HepG2 (cell line): ENCODE results near the gene SELENOI. TPM values are rescaled to one million over a fixed set of nuclear protein-coding genes. Genes with fewer than 3 reads are reported as not detected.

Source experiments
- BCL6 ChIP-seq: IDR thresholded peaks from 2 replicates; pipeline ENCODE4 v1.6.1; 2016; ENCODE audit warnings: missing genetic modification reagents, missing compliant biosample characterization
- FOXO1 ChIP-seq: sonication (generic); formaldehyde crosslinking; IDR thresholded peaks from 2 replicates; pipeline ENCODE4 v1.4.0; 2020; ENCODE audit warnings: missing genetic modification reagents
- GTF3A ChIP-seq: sonication (generic); formaldehyde crosslinking; conservative IDR thresholded peaks from 2 replicates; pipeline ENCODE4 v1.4.0; 2020; ENCODE audit warnings: mild to moderate bottlenecking, missing genetic modification reagents
- HES4 ChIP-seq: sonication (generic); formaldehyde crosslinking; IDR thresholded peaks from 2 replicates; pipeline ENCODE4 v1.9.0; 2021; ENCODE audit warnings: mild to moderate bottlenecking, missing genetic modification reagents, borderline replicate concordance
- KMT2A ChIP-seq: sonication (generic); formaldehyde crosslinking; IDR thresholded peaks from 2 replicates; pipeline ENCODE4 v1.4.0; 2020; ENCODE audit warnings: missing genetic modification reagents
- MAX ChIP-seq: IDR thresholded peaks from 2 replicates; pipeline ENCODE4 v1.6.1; 2012; ENCODE audit warnings: inconsistent platforms
- MTERF4 ChIP-seq: sonication (generic); formaldehyde crosslinking; IDR thresholded peaks from 2 replicates; pipeline ENCODE4 v1.8.0; 2023; ENCODE audit warnings: mild to moderate bottlenecking, missing genetic modification reagents
- NCOA2 ChIP-seq: sonication (generic); formaldehyde crosslinking; IDR thresholded peaks from 2 replicates; pipeline ENCODE4 v1.8.0; 2022; ENCODE audit warnings: inconsistent platforms
- NFKB2 ChIP-seq: sonication (generic); formaldehyde crosslinking; IDR thresholded peaks from 2 replicates; pipeline ENCODE4 v1.4.0; 2020; ENCODE audit warnings: missing genetic modification reagents, borderline replicate concordance
- PRDM10 ChIP-seq: sonication (generic); formaldehyde crosslinking; IDR thresholded peaks from 2 replicates; pipeline ENCODE4 v1.4.0; 2020; ENCODE audit warnings: low read depth, missing genetic modification reagents
- SKIL ChIP-seq: sonication (generic); formaldehyde crosslinking; IDR thresholded peaks from 2 replicates; pipeline ENCODE4 v1.8.0; 2022; ENCODE audit warnings: missing genetic modification reagents, mild to moderate bottlenecking, moderate library complexity, borderline replicate concordance
- TFE3 ChIP-seq: IDR thresholded peaks from 2 replicates; pipeline ENCODE4 v1.6.1; 2016
- ZFX ChIP-seq: sonication (generic); formaldehyde crosslinking; IDR thresholded peaks from 2 replicates; pipeline ENCODE4 v1.4.0; 2020; ENCODE audit warnings: mild to moderate bottlenecking, low read depth, missing genetic modification reagents, moderate library complexity
- ZFY ChIP-seq: sonication (generic); formaldehyde crosslinking; IDR thresholded peaks from 2 replicates; pipeline ENCODE4 v1.4.0; 2020; ENCODE audit warnings: missing genetic modification reagents
- ZGPAT ChIP-seq: IDR thresholded peaks from 2 replicates; pipeline ENCODE4 v1.6.1; 2016; ENCODE audit warnings: mild to moderate bottlenecking
- ZNF274 ChIP-seq: sonication (generic); formaldehyde crosslinking; IDR thresholded peaks from 2 replicates; pipeline ENCODE4 v1.5.1; 2020; ENCODE audit warnings: mild to moderate bottlenecking, missing genetic modification reagents
- ZNF605 ChIP-seq: sonication (generic); formaldehyde crosslinking; IDR thresholded peaks from 2 replicates; pipeline ENCODE4 v1.8.0; 2022; ENCODE audit warnings: mild to moderate bottlenecking, missing genetic modification reagents
- ZNF790 ChIP-seq: sonication (generic); formaldehyde crosslinking; IDR thresholded peaks from 2 replicates; pipeline ENCODE4 v1.8.0; 2022; ENCODE audit warnings: missing genetic modification reagents, mild to moderate bottlenecking, borderline replicate concordance
- polyA plus RNA-seq, 8 experiments: library from polyadenylated mRNA; depleted of rRNA in 3 of 8; stranded (reverse) in 7 of 8; unstranded in 1 of 8; fragments of >200 nt; fragmentation: Illumina TruSeq in 4 of 8; extraction: Trizol in 4 of 8; gene quantifications; 2 replicates each; pipeline versions ENCODE4 v1.2.1 to v1.2.3, GENCODE V29; 2011 to 2016; ENCODE audit warnings: low read depth in 4 of 8, missing spikeins in 1 of 8, mixed read lengths in 1 of 8; ENCODE audit not compliant: insufficient read depth in 1 of 8
- total RNA-seq, 5 experiments: library from RNA; depleted of rRNA; stranded (reverse); fragments of >200 nt; fragmentation: Illumina TruSeq; extraction: Trizol; gene quantifications; 2 replicates each; pipeline ENCODE4 v1.2.3, GENCODE V29; 2016; ENCODE audit warnings: low read depth in 1 of 5

Gene SELENOI
- total and polyA plus RNA-seq, 2 of the 13 experiments (the other 11 are each of a cell fraction or from before 2014, with no cell fraction given): 27.7 to 60.3 TPM

- TF ChIP-seq BCL6 (CRISPR knock-in tag) (no peak), KMT2A (CRISPR knock-in tag) (peak; percentile 24), FOXO1 (CRISPR knock-in tag) (peak; percentile 11; the same call in 1 of the 2 replicates), ZNF790 (CRISPR knock-in tag) (0 out of 2 replicates have a peak, but pooled peaks have one; percentile 22), ZFX (CRISPR knock-in tag) (peak; percentile 48; the same call in 1 of the 2 replicates), HES4 (0 out of 2 replicates have a peak, but pooled peaks have one; percentile 62), ZGPAT (CRISPR knock-in tag) (0 out of 2 replicates have a peak, but pooled peaks have one; percentile 15), NFKB2 (CRISPR knock-in tag) (peak; percentile 64; the same call in 1 of the 2 replicates), NCOA2 (CRISPR knock-in tag) (no peak), ZFY (CRISPR knock-in tag) (peak; percentile 32; the same call in 1 of the 2 replicates), ZNF274 (CRISPR knock-in tag) (peak; percentile 9; the same call in 1 of the 2 replicates), MTERF4 (no peak), TFE3 (CRISPR knock-in tag) (no peak), PRDM10 (CRISPR knock-in tag) (peak; percentile 61; the same call in 1 of the 2 replicates), SKIL (CRISPR knock-in tag) (no peak), GTF3A (no peak), ZNF605 (CRISPR knock-in tag) (peak; percentile 37; the same call in 1 of the 2 replicates), MAX (peak; percentile 42; the same call in 1 of the 2 replicates)
Measured at GRCh38 chr2:26298638-26299393, 47.1 kb upstream of the SELENOI start (continued).
